DMS79 (cell line): ENCODE measurements around the gene CYFIP1.

Source experiments
- DNase-seq: peaks from one replicate; lab custom pipeline; 2025; lab: John Stamatoyannopoulos, UW

Gene CYFIP1

DNA sequence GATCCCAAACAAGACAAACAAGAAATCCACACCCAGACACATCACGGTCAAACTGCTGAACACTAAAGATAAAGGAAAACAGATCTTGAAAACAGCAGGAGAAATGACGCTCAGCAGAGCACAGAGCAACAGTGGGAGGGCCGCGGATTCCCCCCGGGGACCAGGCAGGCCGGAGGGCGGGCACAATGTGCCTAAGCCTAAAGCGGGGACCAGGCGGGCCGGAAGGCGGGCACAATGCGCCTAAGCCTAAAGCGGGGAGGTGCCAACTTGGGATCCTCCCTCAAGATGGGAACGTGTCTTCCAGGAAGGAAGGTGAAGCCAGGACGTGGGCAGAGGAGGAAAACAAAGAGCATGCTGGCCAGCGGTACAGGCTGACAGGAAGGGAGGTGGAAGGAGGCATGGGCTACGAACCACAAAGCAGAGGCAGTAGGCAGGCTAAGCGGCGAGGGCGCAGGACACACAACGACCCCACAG lies 31.1 kb downstream of the CYFIP1 start:
- no peak for DNase-seq

DNA sequence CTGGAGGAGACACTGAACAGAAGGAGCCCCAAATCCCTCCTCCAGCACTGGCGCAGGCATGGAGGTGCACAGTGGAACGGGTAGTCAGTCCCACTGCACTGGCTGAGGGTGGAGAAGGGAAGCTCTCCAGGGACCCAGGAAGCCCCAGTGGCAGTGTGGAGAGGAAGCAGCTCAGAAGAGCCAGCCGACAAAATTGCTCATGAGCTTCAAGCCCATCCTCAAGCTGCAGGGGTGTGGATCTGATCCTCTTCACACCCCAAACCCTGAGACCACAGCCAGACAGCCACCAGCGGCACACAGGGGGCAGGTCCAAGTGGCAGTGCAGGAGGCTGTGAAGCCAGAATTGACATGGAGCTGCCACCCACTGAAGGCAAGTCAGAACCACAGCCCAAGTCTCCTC lies 32.1 kb downstream of the CYFIP1 start:
- no peak for DNase-seq

DNA sequence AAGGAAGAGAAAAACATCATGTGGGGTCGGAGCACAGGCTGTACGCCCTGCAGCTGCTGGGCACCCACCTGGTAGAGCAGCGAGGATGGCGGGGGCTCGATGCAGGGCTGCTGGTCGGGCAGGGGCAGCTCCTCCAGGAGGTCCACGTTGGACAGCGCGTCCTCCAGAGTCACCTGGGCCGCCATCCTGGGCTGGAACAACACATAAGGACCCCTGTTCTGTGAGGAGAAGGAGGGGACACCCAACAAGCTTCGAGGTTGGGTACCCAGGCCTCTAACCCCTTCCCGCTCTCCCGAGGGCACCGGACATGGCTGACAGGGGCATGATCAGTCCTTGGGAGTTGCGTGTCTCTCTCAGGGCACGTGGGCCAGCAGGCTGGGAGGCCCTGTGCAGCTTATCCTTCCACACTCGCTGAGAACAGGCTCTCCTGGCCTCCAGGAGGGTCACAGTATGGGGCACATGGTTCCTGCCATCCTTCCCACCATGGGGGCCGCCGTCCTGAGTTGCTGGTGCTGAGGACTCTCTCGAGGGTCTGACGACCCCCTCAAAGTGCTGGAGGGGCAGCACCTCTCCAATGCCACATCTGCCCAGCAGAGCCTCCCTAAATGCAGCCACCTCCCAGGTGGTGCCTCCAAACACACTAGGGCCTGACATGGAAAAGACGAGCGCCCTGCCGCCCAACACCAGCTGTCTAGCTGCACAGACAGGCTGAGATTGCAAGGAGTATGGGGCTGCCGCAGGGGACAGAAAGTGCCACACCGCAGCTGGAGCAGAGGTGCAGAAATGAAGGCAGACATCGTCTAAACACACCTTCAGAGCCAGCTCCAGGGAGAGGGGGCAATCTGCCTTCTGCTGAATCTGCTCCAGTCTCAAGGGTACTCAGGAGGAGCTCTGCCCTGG lies 32.8 kb downstream of the CYFIP1 start:
- no peak for DNase-seq

DNA sequence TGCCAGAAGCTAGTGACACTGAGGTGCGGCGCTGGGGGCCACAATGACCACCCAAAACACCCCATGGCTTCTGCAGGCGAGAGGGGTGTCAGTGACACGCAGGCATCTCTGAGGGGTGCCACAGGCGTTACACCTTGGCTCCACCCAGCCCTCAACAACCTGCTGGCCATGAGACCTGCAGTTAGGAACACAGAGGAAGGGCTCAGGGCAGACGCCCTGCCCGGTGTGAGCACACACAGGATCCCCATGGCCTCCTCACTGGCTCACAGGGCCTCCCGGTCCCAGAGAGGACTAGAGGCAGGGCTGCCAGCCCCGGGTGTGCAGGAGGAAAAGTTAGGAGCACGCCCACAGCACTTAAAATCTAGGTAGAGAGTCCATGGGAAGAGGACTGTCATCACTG lies 35.1 kb downstream of the CYFIP1 start:
- no peak for DNase-seq

DNA sequence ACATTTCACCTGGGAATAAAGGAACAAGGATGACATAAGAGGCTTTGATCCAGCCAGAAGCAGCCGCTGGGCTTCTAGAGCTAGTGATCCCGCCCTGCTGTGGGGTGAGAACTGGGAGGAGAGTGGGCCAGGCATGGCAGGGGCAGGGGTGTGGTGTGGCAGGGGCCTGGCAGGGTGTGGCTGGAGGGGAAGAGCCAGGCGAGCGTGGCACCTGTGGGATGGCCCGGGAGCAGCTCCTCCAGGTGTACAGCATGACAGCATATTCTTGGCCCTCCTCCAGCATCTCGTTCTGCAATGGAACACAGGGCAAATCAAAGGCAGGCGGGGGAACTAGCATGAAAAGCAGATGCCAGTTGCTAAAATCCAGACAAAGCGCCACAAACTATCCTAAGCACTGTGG lies 35.5 kb downstream of the CYFIP1 start:
- DNase-seq: peak; percentile 62

DNA sequence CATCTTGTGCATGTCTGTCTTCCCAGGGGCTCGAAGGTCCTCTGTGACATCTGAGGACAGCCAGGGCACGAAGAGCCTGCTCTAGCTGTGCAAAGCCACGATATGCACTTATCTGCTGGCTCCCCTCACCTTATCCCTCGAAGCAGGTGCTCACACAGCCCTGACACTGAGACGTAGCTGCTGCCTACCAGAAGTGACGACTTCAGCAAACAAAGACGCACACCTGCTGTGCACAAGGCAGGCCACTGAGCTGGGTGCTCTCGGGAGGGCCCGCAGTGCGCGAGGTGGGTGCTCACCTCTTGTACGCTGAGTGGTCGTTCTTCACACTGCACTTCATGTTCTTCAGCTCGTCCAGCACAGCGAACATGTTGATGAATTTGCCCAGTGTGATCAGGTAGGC lies 37.3 kb downstream of the CYFIP1 start:
- peak; percentile 37 for DNase-seq

DNA sequence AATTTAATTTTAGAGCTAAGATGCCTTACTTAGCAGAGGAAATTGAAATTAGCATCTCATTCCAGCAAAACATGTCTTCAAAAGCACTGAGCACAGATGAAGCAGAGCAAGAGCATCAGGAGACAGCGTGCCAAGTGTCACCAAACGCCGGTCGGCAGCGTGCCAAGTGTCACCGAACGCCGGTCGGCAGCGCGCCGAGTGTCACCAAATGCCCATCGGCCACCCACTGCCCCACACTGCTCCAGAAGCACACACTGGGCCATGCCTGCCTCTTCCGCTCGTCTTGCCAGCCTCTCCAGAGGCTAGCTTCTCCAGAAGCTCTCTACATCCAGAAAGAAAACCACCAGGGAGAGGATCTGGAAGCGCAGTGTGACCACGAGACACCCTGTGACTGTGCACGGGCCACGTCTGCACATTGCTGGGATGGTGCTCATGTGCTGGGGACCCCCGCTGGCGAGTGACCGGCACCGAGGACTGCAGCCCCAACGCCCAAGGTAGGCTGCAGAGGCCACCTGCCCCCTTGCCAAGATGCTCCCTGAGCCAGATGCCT lies 37.8 kb downstream of the CYFIP1 start:
- DNase-seq: peak; percentile 1

DNA sequence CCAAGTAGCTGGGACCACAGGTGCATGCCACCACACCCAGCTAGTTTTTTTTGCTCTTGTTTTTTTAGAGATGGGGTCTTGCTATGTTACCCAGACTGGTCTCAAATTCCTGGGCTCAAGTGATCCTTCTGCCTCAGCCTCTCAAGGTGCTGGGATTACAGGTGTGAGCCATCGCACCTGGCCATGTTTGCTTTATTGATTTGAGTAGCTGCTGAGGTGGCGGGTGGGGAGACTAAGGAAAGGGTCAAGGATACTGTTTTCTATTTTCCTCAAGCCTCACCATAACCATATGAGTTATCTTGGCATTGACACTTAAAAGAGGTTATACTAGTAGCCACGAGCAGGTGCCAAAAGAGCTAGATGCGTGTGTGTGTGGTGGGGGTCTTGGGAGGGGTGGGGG lies 39.0 kb downstream of the CYFIP1 start:
- no peak for DNase-seq

DNA sequence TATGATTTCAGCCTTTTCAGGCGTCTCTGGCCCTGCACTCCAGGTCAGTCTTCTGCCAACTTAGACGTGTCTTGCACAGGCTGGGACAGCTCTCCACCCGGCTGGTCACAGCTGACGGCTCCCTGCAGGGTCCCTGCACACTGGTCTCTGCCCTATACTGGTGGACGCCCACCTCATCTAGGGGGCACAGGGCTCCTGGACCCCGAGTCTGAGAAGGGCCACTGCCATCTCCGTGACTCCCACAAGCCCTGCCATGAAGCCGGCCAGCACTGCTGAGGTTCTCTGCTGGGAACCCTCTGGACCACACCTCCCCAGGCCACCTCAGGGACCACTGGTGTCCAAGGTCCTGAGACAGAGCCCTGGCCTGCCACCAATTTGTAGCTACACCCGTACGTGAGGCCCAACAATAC lies 40.5 kb downstream of the CYFIP1 start:
- DNase-seq: no peak

DNA sequence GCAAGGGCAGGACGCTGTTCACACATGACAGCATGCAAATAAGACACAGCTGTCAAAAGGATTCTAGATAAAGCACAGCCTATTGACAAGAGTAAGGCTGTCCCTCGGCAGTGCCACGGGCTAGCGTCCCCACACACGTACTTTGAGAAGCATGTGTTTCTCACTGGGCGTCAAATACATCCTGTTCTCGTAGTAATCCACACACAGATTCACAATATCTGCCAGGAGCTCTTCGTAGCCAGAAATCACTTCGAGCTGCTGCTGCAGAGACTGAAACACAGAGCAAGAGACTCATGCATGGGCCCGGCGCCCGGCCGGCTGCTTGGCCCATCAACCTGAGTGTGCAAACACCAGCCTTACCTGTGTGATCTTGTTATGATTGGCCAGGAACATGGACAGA lies 41.1 kb downstream of the CYFIP1 start:
- DNase-seq: no peak

DNA sequence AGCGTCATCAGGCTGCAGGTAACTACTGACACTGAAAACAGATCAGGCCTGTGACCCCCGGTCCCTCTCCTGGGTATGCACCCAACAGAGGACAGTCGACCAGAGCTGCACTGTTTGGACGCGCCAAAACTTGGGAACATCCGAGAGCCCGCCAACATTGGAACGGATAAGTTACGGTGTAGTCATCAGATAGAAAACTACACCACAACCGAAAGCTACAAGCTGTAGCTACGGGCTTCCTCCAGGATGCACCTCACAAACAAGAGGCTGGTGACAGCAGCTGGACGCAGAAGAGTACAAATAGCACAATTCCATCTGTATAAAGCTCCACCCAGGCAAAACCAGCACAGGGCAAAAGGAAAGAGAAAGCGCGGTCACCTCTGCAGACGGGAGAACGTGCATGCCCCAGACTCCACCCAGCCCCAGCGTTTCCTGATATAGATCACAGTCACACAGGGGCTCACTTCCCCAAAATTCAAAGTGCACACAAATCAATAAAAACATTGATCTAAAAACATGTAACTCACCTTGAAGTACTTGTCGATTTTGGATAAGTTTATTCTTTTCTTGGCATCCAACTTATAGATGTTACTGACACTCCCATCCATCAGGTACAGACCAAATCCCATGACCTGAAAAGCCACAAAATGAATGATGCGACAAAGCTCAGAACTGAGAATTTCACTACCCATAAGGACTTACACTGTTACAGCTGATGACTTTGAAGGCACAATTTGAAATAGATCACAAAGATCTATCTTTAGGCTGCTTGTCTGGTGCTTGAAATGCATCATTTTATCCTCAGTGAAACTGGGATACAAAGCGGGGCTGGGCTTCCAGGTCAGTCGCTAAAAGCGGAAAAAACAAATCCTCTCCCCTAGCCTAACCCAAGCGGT lies 43.3 kb downstream of the CYFIP1 start:
- no peak for DNase-seq

DNA sequence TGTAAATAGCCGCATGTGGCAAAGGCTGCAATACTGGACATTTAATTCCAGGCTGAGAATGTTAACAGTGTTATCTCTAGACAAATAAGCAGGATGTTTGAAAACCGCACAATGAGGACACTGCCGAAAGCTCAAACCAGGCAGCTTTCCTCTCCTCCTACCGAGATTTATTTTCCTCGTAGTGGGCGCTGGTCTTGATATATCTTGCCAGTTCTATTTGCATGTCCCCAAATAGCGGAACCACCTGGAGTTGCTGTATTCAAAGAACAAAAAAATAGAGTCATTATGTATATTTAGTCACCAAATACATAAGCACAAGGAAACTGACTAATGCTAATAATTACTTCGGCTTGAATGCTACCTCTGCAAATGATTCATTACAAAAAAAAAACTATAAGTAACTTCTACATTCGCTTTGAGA lies 46.5 kb downstream of the CYFIP1 start:
- DNase-seq: no peak

DNA sequence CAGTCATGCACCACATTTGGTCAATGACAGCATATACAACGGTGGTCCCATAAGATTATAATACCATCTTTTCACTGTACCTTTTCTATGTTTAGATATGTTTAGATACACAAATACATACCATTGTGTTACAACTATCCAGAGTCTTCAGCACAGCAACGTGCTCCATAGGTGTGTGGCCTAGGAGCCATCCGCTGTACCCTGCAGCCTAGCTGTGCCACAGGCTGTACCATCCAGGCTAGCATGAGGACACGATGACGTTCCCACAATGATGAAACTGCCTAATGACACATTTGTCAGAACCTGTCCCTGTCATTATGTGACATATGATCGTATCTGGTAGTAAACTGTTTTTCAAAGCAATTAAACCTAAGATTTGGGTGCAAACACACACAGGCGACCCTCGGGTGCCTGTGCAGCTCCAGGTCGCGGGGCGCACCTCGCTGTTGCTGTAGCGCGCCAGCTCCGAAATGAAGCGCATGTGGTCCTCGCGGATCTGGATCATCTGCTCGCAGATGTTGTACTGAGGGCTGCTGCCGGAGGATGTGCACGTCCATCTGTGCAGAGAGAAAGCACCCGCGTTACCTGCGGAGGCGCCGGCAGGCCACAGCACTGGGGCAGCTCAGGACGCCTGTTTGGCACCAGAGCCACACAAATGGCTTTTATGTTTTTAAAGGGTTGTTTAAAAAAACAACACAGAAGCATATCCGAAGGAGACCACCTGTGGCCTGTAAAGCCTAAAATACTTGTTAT lies 48.2 kb downstream of the CYFIP1 start:
- DNase-seq: no peak

DNA sequence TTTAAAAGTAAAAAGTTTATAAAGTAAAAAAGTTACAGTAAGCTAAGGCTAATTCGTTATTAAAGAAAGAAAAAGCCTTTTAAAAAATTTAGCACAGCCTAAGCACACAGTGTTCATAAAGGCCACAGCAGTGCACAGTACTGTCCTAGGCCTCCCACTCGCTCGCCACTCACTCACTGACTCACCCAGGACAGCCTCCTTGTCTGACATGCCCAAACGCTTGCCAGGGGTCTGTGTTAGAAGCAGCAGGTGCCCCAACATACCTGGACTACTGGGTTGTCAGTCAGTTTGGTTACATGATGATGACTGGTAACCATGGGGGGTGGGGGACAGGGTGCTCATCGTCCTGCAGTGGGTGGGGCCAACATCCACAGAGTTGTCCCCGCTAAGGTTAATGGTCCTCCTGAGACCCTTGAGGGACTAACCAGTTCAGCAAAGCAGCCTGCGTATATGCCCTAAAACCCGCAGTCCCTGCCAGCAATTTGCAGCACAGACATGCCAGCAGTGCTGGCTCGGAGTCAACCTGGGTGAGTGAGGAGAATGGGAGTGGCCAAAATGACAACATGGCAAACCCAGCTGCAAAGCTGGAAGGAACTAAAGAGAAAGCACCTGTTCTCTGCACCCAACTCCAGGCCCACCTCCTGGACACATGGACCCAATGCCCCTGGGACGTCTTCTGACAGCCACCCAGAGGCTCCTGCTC lies 49.2 kb downstream of the CYFIP1 start:
- DNase-seq: no peak

DNA sequence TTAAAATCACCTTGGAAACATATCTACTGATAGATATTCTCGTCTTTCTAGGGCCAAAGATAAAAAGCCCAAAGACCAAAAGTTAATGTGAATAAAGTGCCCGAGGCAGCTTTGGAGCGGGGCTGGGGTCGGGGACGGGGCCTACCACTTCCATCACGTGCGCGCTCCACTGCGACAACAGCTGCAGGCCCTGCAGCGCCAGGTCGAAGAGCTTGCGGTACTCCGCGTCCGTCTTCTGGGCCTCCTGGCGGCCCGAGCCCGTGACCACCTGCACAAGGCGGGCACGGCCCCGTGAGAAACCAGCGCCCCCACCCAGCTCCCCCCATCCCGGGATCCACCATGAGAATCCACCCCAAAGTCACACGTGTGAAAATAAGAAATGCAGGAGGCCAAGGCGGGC lies 52.4 kb downstream of the CYFIP1 start:
- no peak for DNase-seq

DNA sequence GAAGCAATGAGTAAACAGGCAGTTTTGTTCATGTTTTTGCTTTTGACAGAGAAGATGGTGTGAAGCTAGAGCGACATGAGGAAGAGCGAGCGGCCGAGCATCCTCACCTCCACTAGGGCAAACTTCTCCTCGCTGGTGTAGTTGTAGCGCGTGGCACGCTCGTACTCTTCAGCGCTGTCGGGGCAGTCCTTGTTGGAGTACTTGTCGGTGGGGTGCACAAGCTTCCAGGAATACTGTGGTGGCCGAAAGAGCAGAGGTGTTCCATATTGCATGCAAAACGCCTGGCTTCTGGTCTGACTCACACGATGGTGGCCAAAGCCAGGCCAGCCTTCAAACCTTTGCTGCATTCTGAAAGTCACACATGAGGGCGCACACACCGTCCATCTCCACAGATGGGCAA lies 54.3 kb downstream of the CYFIP1 start:
- no peak for DNase-seq

DNA sequence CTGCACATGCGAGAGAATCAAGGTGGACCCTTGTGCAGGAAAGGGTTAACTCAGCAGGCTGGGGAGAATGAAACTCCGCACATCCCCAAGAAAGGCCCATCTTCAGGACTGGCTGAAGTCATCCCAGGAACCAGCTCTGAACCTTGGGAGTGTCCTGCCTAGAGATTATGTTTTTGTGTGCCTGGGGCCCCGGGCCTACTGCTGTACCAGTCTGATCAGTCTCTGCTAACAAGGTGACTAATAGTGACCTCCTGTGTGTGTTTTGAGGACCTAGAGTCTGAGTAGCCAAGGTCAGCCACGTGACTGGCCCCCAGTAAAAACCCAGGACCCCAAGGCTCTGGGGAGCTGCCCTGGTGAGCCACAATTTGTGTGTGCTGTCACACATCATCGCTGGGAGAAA lies 58.2 kb downstream of the CYFIP1 start:
- no peak for DNase-seq

DNA sequence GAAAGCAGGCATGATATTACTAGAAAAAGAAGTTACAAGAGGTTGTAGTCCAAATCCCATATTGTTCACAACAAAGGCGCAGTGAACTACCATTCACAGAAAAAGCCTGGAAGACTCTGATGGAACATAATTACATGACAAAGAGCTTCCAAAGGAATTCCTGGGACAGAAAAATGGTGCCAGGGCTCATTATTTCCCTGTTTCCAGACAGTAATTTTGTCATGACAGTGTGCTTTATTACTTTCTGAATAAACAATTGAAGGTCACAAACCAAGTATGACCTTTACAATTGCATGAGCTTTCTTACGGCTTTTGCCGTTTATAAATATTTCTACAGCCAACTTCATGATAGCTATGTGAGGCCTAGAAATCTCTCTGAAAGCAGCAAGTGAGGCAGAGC lies 61.0 kb downstream of the CYFIP1 start:
- no peak for DNase-seq

DNA sequence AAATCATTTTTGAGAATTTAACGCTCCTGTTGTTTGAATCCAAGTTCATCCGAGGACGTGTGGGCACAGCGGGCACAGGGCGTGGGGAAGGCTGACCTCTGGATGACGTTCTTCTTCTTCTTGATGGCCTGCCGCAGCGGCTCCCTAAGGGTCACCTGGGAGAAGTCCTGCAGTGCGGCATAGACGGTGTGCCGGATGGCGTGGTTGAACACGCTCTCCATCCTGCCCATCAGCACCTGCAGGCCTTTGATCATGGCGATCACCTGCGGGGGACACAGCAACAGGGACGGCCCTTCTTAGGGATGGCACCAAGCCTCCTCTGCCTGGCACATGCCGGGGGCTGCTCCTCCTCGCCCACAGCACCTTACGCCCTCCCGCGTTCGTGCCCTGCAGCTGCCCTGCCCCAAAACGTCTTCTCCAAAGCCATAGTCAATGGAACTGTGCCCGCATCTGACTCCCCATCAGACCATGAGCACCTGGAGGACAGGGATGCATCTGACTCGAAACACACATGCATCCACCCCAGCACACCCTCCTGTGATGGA lies 61.5 kb downstream of the CYFIP1 start:
- DNase-seq: no peak

DNA sequence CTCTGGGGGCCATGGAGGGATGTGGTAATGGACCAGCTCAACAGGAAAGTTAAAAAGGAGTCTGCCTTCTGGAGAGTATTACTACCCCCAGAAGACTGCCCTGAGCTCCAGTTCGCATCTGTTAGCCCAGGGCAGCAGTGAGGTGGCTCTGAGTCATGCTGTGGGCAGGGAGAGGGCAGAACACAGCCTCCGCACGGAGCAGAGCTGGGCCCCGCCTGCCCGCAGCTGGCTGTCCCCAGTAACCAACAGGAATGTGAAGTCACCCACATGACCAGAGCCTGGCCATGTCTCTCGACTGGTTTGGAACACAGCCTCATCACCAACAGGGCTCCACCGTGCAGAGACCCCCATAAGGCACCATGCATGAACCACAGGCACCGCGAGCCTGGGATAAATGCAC lies 62.1 kb downstream of the CYFIP1 start:
- no peak for DNase-seq

DNA sequence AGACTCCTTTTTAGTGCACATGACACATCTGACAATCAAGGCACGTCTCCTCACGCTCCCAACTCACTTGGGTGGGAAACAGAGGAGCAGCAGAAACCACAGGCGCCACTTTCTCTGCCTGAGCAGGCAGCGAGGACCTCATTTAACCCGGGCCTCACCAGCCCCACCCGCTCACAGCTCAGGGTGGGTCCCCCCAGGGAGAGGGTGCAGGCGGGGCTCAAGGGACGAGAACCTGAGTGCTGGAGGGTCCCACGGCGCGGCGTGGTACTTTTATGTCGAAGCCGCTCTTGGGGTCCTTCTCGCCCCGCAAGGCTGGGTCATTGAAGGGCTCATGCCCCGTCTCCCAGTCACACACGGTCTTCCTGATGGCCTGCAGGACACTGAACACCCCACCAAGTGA lies 62.6 kb downstream of the CYFIP1 start:
- no peak for DNase-seq
